Epithelial cell of proximal tubule (primary cell): ENCODE measurements around the gene BRCA2. TPM values are rescaled to one million over a fixed set of nuclear protein-coding genes. Genes with fewer than 3 reads are reported as not detected.

Source experiments
- DNase-seq: peaks from one replicate; pipeline ENCODE4 v3.0.0-alpha.2; 2011; ENCODE audit warnings: low read depth
- H3K4me3 ChIP-seq: 2 replicates; pipeline ENCODE4 v1.5.1; 2011; ENCODE audit warnings: low read depth, mild to moderate bottlenecking, low read length
- CTCF ChIP-seq: conservative IDR thresholded peaks from 2 replicates; pipeline ENCODE4 v1.5.1; 2012; ENCODE audit warnings: low read depth, mild to moderate bottlenecking, low read length
- total RNA-seq: library from RNA; depleted of rRNA; stranded (reverse); fragments of >200 nt; gene quantifications from 2 replicates; pipeline ENCODE4 v1.2.3, GENCODE V29; 2015

BRCA2 gene
- total RNA-seq, 1 donor from 2014 or later: 10.1 TPM

GRCh38 chr13:32407854-32408253, 92.5 kb downstream of the BRCA2 start:
- no peak overlapping the region for H3K4me3 ChIP-seq
- TF ChIP-seq CTCF: no peak
- DNase-seq: no peak

- DNase-seq: no peak
- no peak for TF ChIP-seq CTCF
- H3K4me3 ChIP-seq: no peak overlapping the region
Measured at GRCh38 chr13:32408296-32409000, 93.1 kb downstream of the BRCA2 start.

GRCh38 chr13:32409001-32409313, 93.6 kb downstream of the BRCA2 start:
- no peak for DNase-seq
- H3K4me3 ChIP-seq: no peak overlapping the region
- TF ChIP-seq CTCF: no peak

- no peak overlapping the region for H3K4me3 ChIP-seq
- DNase-seq: no peak
Measured at GRCh38 chr13:32409561-32410421, 94.5 kb downstream of the BRCA2 start.

GRCh38 chr13:32413284-32413683, 98.0 kb downstream of the BRCA2 start:
- no peak overlapping the region for H3K4me3 ChIP-seq
- DNase-seq: no peak
- TF ChIP-seq CTCF: no peak

More at GRCh38 chr13:32409561-32410421, 94.5 kb downstream of the BRCA2 start:
- TF ChIP-seq CTCF: no peak

GRCh38 chr13:32414580-32414979, 99.3 kb downstream of the BRCA2 start:
- DNase-seq: no peak
- no peak for TF ChIP-seq CTCF
- no peak overlapping the region for H3K4me3 ChIP-seq

- no peak overlapping the region for H3K4me3 ChIP-seq
- peak; percentile 76 for TF ChIP-seq CTCF
- DNase-seq: no peak
Measured at GRCh38 chr13:32415019-32415418, 99.7 kb downstream of the BRCA2 start.
